ENCODE results near the gene ADRA2B.
"Not testable (repeated sequence)": the region's sequence is repeated elsewhere in the genome, so short reads cannot be mapped to it uniquely, and the experiment has no call there.

The ADRA2B gene

GRCh38 chr2:96089356-96090195 lies 26.8 kb downstream of the ADRA2B start:
- no peak for DNase-seq (ENCODE audit: low read depth, low spot score)

GRCh38 chr2:96088340-96089335 lies 27.7 kb downstream of the ADRA2B start:
- no peak for DNase-seq (ENCODE audit: low read depth, low spot score)

- no peak for DNase-seq (ENCODE audit: low read depth, low spot score)
These were observed 29.2 kb downstream of the ADRA2B start for GRCh38 chr2:96087130-96087529.

GRCh38 chr2:96085541-96086355 lies 30.6 kb downstream of the ADRA2B start:
- no peak for DNase-seq (ENCODE audit: low read depth, low spot score)

- not testable (repeated sequence) for DNase-seq (ENCODE audit: low read depth, low spot score)
These were observed 31.4 kb downstream of the ADRA2B start for GRCh38 chr2:96084858-96085518.

- no peak for DNase-seq (ENCODE audit: low read depth, low spot score)
These were observed 32.1 kb downstream of the ADRA2B start for GRCh38 chr2:96083989-96084857.

- no peak for DNase-seq (ENCODE audit: low read depth, low spot score)
These were observed 33.1 kb downstream of the ADRA2B start for GRCh38 chr2:96083064-96083939.

- DNase-seq (ENCODE audit: low read depth, low spot score): no peak
These were observed 33.9 kb downstream of the ADRA2B start for GRCh38 chr2:96082211-96083063.

- no peak for DNase-seq (ENCODE audit: low read depth, low spot score)
These were observed 35.3 kb downstream of the ADRA2B start for GRCh38 chr2:96081042-96081441.

GRCh38 chr2:96075199-96075771 lies 41.1 kb downstream of the ADRA2B start:
- no peak for DNase-seq (ENCODE audit: low read depth, low spot score)

GRCh38 chr2:96074156-96074555 lies 42.2 kb downstream of the ADRA2B start:
- DNase-seq (ENCODE audit: low read depth, low spot score): no peak

- DNase-seq (ENCODE audit: low read depth, low spot score): no peak
These were observed 43.1 kb downstream of the ADRA2B start for GRCh38 chr2:96073170-96073775.

- no peak for DNase-seq (ENCODE audit: low read depth, low spot score)
These were observed 43.6 kb downstream of the ADRA2B start for GRCh38 chr2:96072746-96073145.

GRCh38 chr2:96071977-96072491 lies 44.3 kb downstream of the ADRA2B start:
- not testable (repeated sequence) for DNase-seq (ENCODE audit: low read depth, low spot score)

- DNase-seq (ENCODE audit: low read depth, low spot score): not testable (repeated sequence)
These were observed 45.0 kb downstream of the ADRA2B start for GRCh38 chr2:96071087-96071976.

- not testable (repeated sequence) for DNase-seq (ENCODE audit: low read depth, low spot score)
These were observed 46.0 kb downstream of the ADRA2B start for GRCh38 chr2:96070351-96070750.

All from smooth muscle cell of the brain vasculature (primary cell).